K562 (cell line): Measurements from ENCODE around the gene DYNLT2. TPM values are rescaled to one million over a fixed set of nuclear protein-coding genes. Genes with fewer than 3 reads are reported as not detected.

Source experiments
- BRF1 ChIP-seq: IDR thresholded peaks from 3 replicates; pipeline ENCODE4 v1.6.1; 2011; ENCODE audit warnings: borderline replicate concordance, mild to moderate bottlenecking; ENCODE audit not compliant: insufficient read length; ENCODE audit errors: extremely low read depth
- CBX5 ChIP-seq: IDR thresholded peaks from 2 replicates; pipeline ENCODE4 v1.6.1; 2014; ENCODE audit warnings: low read depth, borderline replicate concordance
- E2F4 ChIP-seq: sonication (generic); formaldehyde crosslinking; IDR thresholded peaks from 2 replicates; pipeline ENCODE4 v1.8.0; 2022; ENCODE audit warnings: mild to moderate bottlenecking, low read depth, missing genetic modification reagents
- ESRRB ChIP-seq: fragments of 250-450 bp; sonication (Bioruptor Pico); IDR thresholded peaks from 2 replicates; pipeline ENCODE4 v1.5.0; 2020; ENCODE audit warnings: mild to moderate bottlenecking, moderate library complexity, borderline replicate concordance
- EZH2 ChIP-seq: IDR thresholded peaks from 2 replicates; pipeline ENCODE4 v1.6.1; 2012; ENCODE audit warnings: low read depth, mild to moderate bottlenecking, inconsistent platforms, low read length, borderline replicate concordance
- GTF2F1 ChIP-seq: IDR thresholded peaks from 2 replicates; pipeline ENCODE4 v1.6.1; 2011; ENCODE audit warnings: low read depth, low read length, improper control_type of control experiment
- JUN ChIP-seq, 2 experiments: sonication (generic) in 1 of 2; formaldehyde crosslinking in 1 of 2; IDR thresholded peaks; 2 replicates each; pipeline versions ENCODE4 v1.6.1 to v1.8.0; 2012 to 2022; ENCODE audit warnings: borderline replicate concordance in 2 of 2, mild to moderate bottlenecking in 2 of 2, improper control_type of control experiment in 1 of 2, low read depth in 1 of 2, low read length in 1 of 2, missing genetic modification reagents in 1 of 2
- KDM2B ChIP-seq: fragments of 250-450 bp; sonication (Bioruptor Pico); IDR thresholded peaks from 2 replicates; pipeline ENCODE4 v1.8.0; 2021; ENCODE audit warnings: mild to moderate bottlenecking, moderate library complexity
- MTA2 ChIP-seq: fragments of 450-650 bp; IDR thresholded peaks from 2 replicates; pipeline ENCODE4 v1.6.1; 2016; ENCODE audit warnings: low read depth
- PCBP1 ChIP-seq: fragments of 200-400 bp; formaldehyde crosslinking; IDR thresholded peaks from 2 replicates; pipeline ENCODE4 v1.6.1; 2018; ENCODE audit warnings: mild to moderate bottlenecking, low read depth, low read length; ENCODE audit not compliant: poor library complexity, severe bottlenecking
- SMAD2 ChIP-seq: fragments of 150-350 bp; IDR thresholded peaks from 2 replicates; pipeline ENCODE4 v1.6.1; 2014; ENCODE audit warnings: low read depth, mild to moderate bottlenecking, low read length
- XRCC4 ChIP-seq: IDR thresholded peaks from one replicate; pipeline ENCODE4 v1.6.1; 2011; ENCODE audit not compliant: insufficient read depth, insufficient read length; ENCODE audit errors: extremely low read depth
- ZBTB34 ChIP-seq: fragments of 250-450 bp; sonication (Bioruptor Pico); IDR thresholded peaks from 2 replicates; pipeline ENCODE4 v1.8.0; 2021; ENCODE audit warnings: mild to moderate bottlenecking, moderate library complexity
- ZNF133 ChIP-seq: fragments of 250-450 bp; sonication (Bioruptor Pico); IDR thresholded peaks from 2 replicates; pipeline ENCODE4 v1.4.0; 2020; ENCODE audit warnings: mild to moderate bottlenecking
- ZNF551 ChIP-seq: fragments of 250-450 bp; sonication (Bioruptor Pico); IDR thresholded peaks from 2 replicates; pipeline ENCODE4 v1.5.0; 2021; ENCODE audit warnings: mild to moderate bottlenecking, moderate library complexity
- ZNF696 ChIP-seq: fragments of 250-450 bp; sonication (Bioruptor Pico); conservative IDR thresholded peaks from 2 replicates; pipeline ENCODE4 v1.4.0; 2020; ENCODE audit warnings: mild to moderate bottlenecking, moderate library complexity
- polyA plus RNA-seq, 8 experiments: library from polyadenylated mRNA; depleted of rRNA in 4 of 8; stranded (reverse) in 5 of 8; unstranded in 3 of 8; fragments of >200 nt; fragmentation: Nextera tagmentation in 2 of 8; fragmentation: Illumina TruSeq in 1 of 8; extraction: Ambion mirVana in 2 of 8; extraction: Trizol in 1 of 8; gene quantifications; 2 replicates each; pipeline versions ENCODE4 v1.2.1 to v1.2.3, GENCODE V29; 2011 to 2014; ENCODE audit warnings: inconsistent platforms in 1 of 8, missing spikeins in 1 of 8
- total RNA-seq, 7 experiments: library from RNA; depleted of rRNA in 6 of 7; stranded (reverse); fragments of >200 nt in 6 of 7; fragmentation: Illumina TruSeq in 2 of 7; extraction: Trizol in 2 of 7; gene quantifications; 2 replicates each; pipeline versions ENCODE4 v1.2.1 to v1.2.3, GENCODE V29; 2011 to 2021; ENCODE audit warnings: low replicate concordance in 1 of 7
- TF ChIP-seq, protein P1 (sequence below): fragments of 450-650 bp; IDR thresholded peaks from 2 replicates; pipeline ENCODE4 v1.6.1; 2016; ENCODE audit warnings: mild to moderate bottlenecking
- TF ChIP-seq, protein P2 (sequence below): fragments of 450-650 bp; conservative IDR thresholded peaks from 2 replicates; pipeline ENCODE4 v1.6.1; 2016; ENCODE audit warnings: missing genetic modification characterization, low read depth, mild to moderate bottlenecking, control low read depth, missing compliant biosample characterization
- TF ChIP-seq, protein P3 (sequence below): fragments of 250-450 bp; sonication (Bioruptor Pico); IDR thresholded peaks from 2 replicates; pipeline ENCODE4 v1.4.0; 2020

DYNLT2 gene
- total and polyA plus RNA-seq, 9 of the 15 experiments (the other 6 are each of a cell fraction or from before 2014, with no cell fraction given) = 2.0 to 12.8 (median 6.3) TPM

DNA sequence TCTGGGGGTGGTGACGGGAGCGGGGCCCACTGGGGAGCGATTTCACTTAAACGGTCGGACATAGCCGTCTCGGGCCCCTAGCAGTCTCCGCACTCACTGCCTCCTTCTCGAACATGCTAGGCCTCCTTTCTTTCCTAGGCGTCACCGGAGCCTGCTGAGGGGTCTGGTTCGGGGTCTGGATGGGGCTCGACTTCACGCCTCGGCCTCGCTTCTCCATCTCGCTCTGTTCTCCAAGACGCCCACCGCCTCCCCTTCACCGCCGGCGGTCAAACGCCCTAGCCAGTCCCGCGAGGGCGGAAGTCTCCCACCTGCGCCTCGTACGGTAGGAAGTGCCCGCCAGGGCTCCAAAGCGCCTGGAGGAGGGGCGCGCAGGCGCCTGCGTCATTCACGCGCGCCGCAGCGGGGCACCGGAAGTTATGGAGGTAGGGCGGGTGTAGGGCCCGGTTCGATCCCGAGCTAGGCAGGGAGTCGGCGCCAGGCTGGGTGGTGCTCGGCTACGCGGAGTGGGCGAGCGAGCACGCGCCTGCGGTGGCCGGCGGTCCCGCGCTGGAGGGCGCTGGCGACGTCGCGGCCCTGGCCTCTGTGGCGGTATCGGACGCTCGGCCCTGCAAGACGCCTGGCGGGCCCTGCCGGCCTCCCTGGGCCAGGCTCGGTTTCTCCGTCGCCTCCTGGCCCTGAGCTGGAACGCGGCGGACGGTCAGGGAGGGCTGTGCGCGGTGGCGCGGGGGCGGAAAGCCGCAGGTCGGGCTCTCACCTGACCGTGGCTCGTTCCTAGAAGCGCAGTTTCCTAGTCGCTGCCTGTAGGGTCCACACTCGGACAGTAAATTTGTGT is at the start of gene DYNLT2, which contains the start of gene ERMARD (continued):
- 0 out of 2 replicates have a peak, but pooled peaks have one; percentile 1 for TF ChIP-seq E2F4
- no peak for TF ChIP-seq EZH2
- peak; percentile 91 for TF ChIP-seq GTF2F1
- peak; percentile 37; the same call in 1 of the 2 replicates for TF ChIP-seq CBX5
- no peak for TF ChIP-seq BRF1
- TF ChIP-seq JUN (IDR thresholded peaks at IDR 0.05; ENCODE audit: borderline replicate concordance, low read depth, low read length) = peak; percentile 15; the same call in 1 of the 2 replicates
- TF ChIP-seq JUN (CRISPR knock-in tag; IDR thresholded peaks at IDR 0.05; ENCODE audit: borderline replicate concordance) = no peak; the same call in 1 of the 2 replicates
- TF ChIP-seq ZNF133 (CRISPR knock-in tag) = no peak
- TF ChIP-seq, protein P1, sequence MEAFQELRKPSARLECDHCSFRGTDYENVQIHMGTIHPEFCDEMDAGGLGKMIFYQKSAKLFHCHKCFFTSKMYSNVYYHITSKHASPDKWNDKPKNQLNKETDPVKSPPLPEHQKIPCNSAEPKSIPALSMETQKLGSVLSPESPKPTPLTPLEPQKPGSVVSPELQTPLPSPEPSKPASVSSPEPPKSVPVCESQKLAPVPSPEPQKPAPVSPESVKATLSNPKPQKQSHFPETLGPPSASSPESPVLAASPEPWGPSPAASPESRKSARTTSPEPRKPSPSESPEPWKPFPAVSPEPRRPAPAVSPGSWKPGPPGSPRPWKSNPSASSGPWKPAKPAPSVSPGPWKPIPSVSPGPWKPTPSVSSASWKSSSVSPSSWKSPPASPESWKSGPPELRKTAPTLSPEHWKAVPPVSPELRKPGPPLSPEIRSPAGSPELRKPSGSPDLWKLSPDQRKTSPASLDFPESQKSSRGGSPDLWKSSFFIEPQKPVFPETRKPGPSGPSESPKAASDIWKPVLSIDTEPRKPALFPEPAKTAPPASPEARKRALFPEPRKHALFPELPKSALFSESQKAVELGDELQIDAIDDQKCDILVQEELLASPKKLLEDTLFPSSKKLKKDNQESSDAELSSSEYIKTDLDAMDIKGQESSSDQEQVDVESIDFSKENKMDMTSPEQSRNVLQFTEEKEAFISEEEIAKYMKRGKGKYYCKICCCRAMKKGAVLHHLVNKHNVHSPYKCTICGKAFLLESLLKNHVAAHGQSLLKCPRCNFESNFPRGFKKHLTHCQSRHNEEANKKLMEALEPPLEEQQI = no peak; the same call in 1 of the 2 replicates
- TF ChIP-seq ZNF696 (CRISPR knock-in tag) = no peak
- TF ChIP-seq MTA2 = no peak
- no peak for TF ChIP-seq ZNF551
- TF ChIP-seq XRCC4 = no peak
- TF ChIP-seq ESRRB = no peak
- no peak for TF ChIP-seq SMAD2
- peak; percentile 98 for TF ChIP-seq PCBP1
- no peak for TF ChIP-seq ZBTB34 (CRISPR knock-in tag)
- TF ChIP-seq, protein P2, sequence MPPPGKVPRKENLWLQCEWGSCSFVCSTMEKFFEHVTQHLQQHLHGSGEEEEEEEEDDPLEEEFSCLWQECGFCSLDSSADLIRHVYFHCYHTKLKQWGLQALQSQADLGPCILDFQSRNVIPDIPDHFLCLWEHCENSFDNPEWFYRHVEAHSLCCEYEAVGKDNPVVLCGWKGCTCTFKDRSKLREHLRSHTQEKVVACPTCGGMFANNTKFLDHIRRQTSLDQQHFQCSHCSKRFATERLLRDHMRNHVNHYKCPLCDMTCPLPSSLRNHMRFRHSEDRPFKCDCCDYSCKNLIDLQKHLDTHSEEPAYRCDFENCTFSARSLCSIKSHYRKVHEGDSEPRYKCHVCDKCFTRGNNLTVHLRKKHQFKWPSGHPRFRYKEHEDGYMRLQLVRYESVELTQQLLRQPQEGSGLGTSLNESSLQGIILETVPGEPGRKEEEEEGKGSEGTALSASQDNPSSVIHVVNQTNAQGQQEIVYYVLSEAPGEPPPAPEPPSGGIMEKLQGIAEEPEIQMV (tag) = no peak
- TF ChIP-seq KDM2B (CRISPR knock-in tag) = no peak; the same call in 1 of the 2 replicates
- TF ChIP-seq, protein P3, sequence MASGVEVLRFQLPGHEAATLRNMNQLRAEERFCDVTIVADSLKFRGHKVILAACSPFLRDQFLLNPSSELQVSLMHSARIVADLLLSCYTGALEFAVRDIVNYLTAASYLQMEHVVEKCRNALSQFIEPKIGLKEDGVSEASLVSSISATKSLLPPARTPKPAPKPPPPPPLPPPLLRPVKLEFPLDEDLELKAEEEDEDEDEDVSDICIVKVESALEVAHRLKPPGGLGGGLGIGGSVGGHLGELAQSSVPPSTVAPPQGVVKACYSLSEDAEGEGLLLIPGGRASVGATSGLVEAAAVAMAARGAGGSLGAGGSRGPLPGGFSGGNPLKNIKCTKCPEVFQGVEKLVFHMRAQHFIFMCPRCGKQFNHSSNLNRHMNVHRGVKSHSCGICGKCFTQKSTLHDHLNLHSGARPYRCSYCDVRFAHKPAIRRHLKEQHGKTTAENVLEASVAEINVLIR (CRISPR knock-in tag) = peak; percentile 98
